Measurements from ENCODE around the gene FARS2. TPM values are rescaled to one million over a fixed set of nuclear protein-coding genes. Genes with fewer than 3 reads are reported as not detected.

Gene FARS2
- total and polyA plus RNA-seq, 2 experiments from 2014 or later: 9.9 to 15.4 TPM

DNA sequence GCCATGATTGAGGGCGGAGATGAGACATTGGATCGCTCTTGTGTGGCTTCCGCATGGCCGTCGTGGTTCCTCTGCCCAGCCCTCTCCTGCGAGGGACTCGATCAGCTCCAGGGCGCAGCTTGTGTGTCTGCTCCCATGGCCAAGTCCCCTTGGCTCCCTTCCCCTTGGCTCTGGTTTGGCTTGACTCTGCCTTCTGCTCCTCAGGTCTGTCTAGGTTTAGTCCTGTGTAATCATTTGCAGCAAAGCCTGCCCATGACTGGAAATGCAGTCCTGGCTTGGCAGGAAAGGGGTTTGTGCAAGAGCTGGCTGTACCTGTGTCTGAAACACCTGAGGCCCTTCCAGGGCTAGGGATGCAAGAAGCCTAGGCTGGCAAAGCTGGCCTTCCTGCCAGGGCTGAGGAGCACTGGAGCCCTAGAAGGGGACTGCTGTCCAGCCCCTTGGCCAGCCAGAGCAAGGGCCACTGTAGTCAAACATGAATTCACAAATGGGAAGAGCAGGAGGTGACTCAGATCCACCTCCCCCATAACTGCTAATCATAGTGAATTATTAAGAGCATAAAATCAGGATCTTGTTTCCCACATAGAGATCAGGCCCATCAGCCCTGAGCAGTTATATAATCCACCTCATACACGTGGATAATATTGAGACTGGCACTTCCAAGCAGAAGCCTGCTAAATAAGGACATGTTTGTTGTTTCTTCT, 196.8 kb downstream of the FARS2 start:
- 84% methylated on average over 9 of the region's 9 CpGs for WGBS (ENCODE audit: low lambda C conversion rate, missing lambda C conversion rate)
- Histone ChIP-seq H2AFZ (no peak overlapping the region), H3K4me2 (no peak overlapping the region), H3K4me3 (no peak overlapping the region), H4K20me1 (ENCODE audit: insufficient read depth, poor library complexity, severe bottlenecking) (no peaks in the 10 kb centered on the region), H3K9me3 (ENCODE audit: low read depth) (no peaks in the 10 kb centered on the region), H3K36me3 (replicated peaks; ENCODE audit: insufficient read depth, low read depth) (no peaks in the 10 kb centered on the region), H3K9me2 (replicated peaks; ENCODE audit: insufficient read depth) (no peaks in the 10 kb centered on the region), H3K27me3 (no peaks in the 10 kb centered on the region), H3K4me1 (ENCODE audit: insufficient read depth) (no peaks in the 10 kb centered on the region), H3K79me2 (no peaks in the 10 kb centered on the region), H3K27ac (no peak overlapping the region)
- DNase-seq (ENCODE audit: low spot score): no peak
- TF ChIP-seq EZH2 (IDR thresholded peaks at IDR 0.05; ENCODE audit: borderline replicate concordance) (no peak), EZH2phosphoT487 (IDR thresholded peaks at IDR 0.05; ENCODE audit: low read depth, severe bottlenecking, unreplicated experiment) (no peak)
- TF ChIP-seq, protein P1, sequence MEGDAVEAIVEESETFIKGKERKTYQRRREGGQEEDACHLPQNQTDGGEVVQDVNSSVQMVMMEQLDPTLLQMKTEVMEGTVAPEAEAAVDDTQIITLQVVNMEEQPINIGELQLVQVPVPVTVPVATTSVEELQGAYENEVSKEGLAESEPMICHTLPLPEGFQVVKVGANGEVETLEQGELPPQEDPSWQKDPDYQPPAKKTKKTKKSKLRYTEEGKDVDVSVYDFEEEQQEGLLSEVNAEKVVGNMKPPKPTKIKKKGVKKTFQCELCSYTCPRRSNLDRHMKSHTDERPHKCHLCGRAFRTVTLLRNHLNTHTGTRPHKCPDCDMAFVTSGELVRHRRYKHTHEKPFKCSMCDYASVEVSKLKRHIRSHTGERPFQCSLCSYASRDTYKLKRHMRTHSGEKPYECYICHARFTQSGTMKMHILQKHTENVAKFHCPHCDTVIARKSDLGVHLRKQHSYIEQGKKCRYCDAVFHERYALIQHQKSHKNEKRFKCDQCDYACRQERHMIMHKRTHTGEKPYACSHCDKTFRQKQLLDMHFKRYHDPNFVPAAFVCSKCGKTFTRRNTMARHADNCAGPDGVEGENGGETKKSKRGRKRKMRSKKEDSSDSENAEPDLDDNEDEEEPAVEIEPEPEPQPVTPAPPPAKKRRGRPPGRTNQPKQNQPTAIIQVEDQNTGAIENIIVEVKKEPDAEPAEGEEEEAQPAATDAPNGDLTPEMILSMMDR (IDR thresholded peaks at IDR 0.05; ENCODE audit: poor library complexity): no peak

DNA sequence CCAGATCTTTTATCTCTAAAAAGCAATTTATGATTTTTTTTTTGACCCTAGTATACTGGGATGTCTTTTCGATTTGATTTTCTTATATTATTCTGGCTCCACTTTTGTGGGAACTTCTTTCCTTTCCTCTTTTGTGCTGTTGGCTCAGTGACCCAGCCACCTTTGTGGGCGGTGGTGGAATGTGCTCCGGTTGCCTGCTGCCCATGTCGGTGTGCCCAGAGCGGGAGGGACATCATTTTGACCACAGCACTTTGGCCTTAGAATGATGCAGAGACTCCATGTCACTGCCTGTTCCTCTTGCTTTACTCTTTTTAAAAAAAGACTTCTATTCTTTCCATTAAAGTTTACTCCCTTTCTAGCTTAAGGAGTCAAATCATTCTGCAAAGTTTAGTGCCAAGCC, 198.0 kb downstream of the FARS2 start:
- H3K27me3 ChIP-seq: no peaks in the 10 kb centered on the region
- no peaks in the 10 kb centered on the region for H3K36me3 ChIP-seq (replicated peaks; ENCODE audit: insufficient read depth, low read depth)
- no peaks in the 10 kb centered on the region for H3K79me2 ChIP-seq
- no peaks in the 10 kb centered on the region for H3K4me1 ChIP-seq (ENCODE audit: insufficient read depth)
- 95% methylated on average over 5 of the region's 5 CpGs for WGBS (ENCODE audit: low lambda C conversion rate, missing lambda C conversion rate)
- H3K9me2 ChIP-seq (replicated peaks; ENCODE audit: insufficient read depth): no peaks in the 10 kb centered on the region
- H4K20me1 ChIP-seq (ENCODE audit: insufficient read depth, poor library complexity, severe bottlenecking): no peaks in the 10 kb centered on the region
- no peak overlapping the region for H3K4me3 ChIP-seq
- no peak overlapping the region for H3K4me2 ChIP-seq
- H3K9me3 ChIP-seq (ENCODE audit: low read depth): no peaks in the 10 kb centered on the region
- no peak overlapping the region for H3K27ac ChIP-seq
- no peak for DNase-seq (ENCODE audit: low spot score)
- TF ChIP-seq EZH2phosphoT487 (IDR thresholded peaks at IDR 0.05; ENCODE audit: low read depth, severe bottlenecking, unreplicated experiment) (no peak), EZH2 (IDR thresholded peaks at IDR 0.05; ENCODE audit: borderline replicate concordance) (no peak)
- TF ChIP-seq, protein P1 (IDR thresholded peaks at IDR 0.05; ENCODE audit: poor library complexity): no peak
- no peak overlapping the region for H2AFZ ChIP-seq

DNA sequence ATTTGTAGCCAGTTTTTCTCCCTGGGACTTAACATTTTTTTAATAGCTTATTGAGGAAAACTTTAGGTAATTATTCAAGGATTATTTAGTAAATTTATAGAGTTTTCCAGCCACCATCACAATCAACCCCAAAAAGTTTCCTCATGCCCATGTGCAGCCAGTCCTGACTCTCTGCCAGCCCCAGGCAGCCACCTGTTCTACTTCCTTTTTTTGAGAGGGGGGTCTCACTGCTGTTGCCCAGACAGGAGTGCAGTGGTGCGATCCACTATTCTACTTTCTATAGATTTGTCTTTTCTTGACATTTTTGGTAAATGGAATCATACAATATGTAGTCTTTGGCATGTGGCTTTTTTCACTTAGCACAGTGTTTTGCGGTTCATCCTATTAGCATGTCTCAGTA, 200.1 kb downstream of the FARS2 start:
- no peak for DNase-seq (ENCODE audit: low spot score)
- no peaks in the 10 kb centered on the region for H3K79me2 ChIP-seq
- H2AFZ ChIP-seq: no peak overlapping the region
- no peaks in the 10 kb centered on the region for H3K9me3 ChIP-seq (ENCODE audit: low read depth)
- no peaks in the 10 kb centered on the region for H3K4me1 ChIP-seq (ENCODE audit: insufficient read depth)
- no peaks in the 10 kb centered on the region for H3K36me3 ChIP-seq (replicated peaks; ENCODE audit: insufficient read depth, low read depth)
- H4K20me1 ChIP-seq (ENCODE audit: insufficient read depth, poor library complexity, severe bottlenecking): no peaks in the 10 kb centered on the region
- no peak overlapping the region for H3K27ac ChIP-seq
- no peak overlapping the region for H3K4me2 ChIP-seq
- 99% methylated on average over 2 of the region's 2 CpGs for WGBS (ENCODE audit: low lambda C conversion rate, missing lambda C conversion rate)
- H3K4me3 ChIP-seq: no peak overlapping the region
- H3K27me3 ChIP-seq: no peaks in the 10 kb centered on the region
- H3K9me2 ChIP-seq (replicated peaks; ENCODE audit: insufficient read depth): no peaks in the 10 kb centered on the region
- TF ChIP-seq EZH2phosphoT487 (IDR thresholded peaks at IDR 0.05; ENCODE audit: low read depth, severe bottlenecking, unreplicated experiment) (no peak), EZH2 (IDR thresholded peaks at IDR 0.05; ENCODE audit: borderline replicate concordance) (no peak)
- TF ChIP-seq, protein P1 (IDR thresholded peaks at IDR 0.05; ENCODE audit: poor library complexity): no peak

Data from hepatocyte (in vitro differentiated cells).